ENCODE data around the gene TRIM42. TPM values are rescaled to one million over a fixed set of nuclear protein-coding genes. Genes with fewer than 3 reads are reported as not detected.

Gene TRIM42
- total and polyA plus RNA-seq, 11 donors, result not detected

- Histone ChIP-seq H3K27ac (no peak overlapping the region), H3K4me1 (peaks cover 0 to 5% (median 0%) of the 10 kb centered on the region in 12 donors), H3K27me3 (no peaks in the 10 kb centered on the region), H3K4me3 (no peak overlapping the region), H3K9me3 (no peaks in the 10 kb centered on the region), H3K36me3 (no peaks in the 10 kb centered on the region)
- no peak for DNase-seq
- ATAC-seq, result no peak
- TF ChIP-seq CTCF (IDR thresholded peaks at IDR 0.05) (no peak), POLR2A (IDR thresholded peaks at IDR 0.05) (no peak)
- intact Hi-C loops (cut with DNase I), result loop anchor here in 1 of 10 donors (5.0 kb wide), 1 partner anchor 118 kb away; no protein-coding TSS in a partner anchor
- WGBS, 4 donors, result 80 to 85% (median 83%) methylated on average over 10 of the region's 10 CpGs
Measured at GRCh38 chr3:140715035-140715434, 37.2 kb downstream of the TRIM42 start.

GRCh38 chr3:140717921-140718320 is 40.1 kb downstream of the TRIM42 start:
- no peak for TF ChIP-seq CTCF (IDR thresholded peaks at IDR 0.05)
- no peak for TF ChIP-seq POLR2A (IDR thresholded peaks at IDR 0.05)
- Histone ChIP-seq H3K27ac (peak overlapping the region in 1 of 12 donors; percentile 31), H3K4me3 (no peak overlapping the region), H3K9me3 (no peaks in the 10 kb centered on the region), H3K4me1 (peaks cover 0 to 11% (median 0%) of the 10 kb centered on the region in 12 donors), H3K27me3 (no peaks in the 10 kb centered on the region), H3K36me3 (no peaks in the 10 kb centered on the region)
- DNase-seq (no peak), ATAC-seq (peak in 2 of 4 donors; percentile 16 to 45)
- intact Hi-C loops (cut with DNase I), result loop anchor here in 1 of 10 donors (5.0 kb wide), 1 partner anchor 121 kb away; no protein-coding TSS in a partner anchor
- WGBS, 4 donors, result 64 to 80% (median 66%) methylated on average over 3 of the region's 3 CpGs

- no peak overlapping the region for H3K4me3 ChIP-seq
- peaks cover 0 to 11% (median 0%) of the 10 kb centered on the region in 12 donors for H3K4me1 ChIP-seq
- no peaks in the 10 kb centered on the region for H3K9me3 ChIP-seq
- peak; percentile 50 to 80 (median 64) for ATAC-seq
- no peak for TF ChIP-seq CTCF (IDR thresholded peaks at IDR 0.05)
- TF ChIP-seq POLR2A (IDR thresholded peaks at IDR 0.05), result no peak
- peak overlapping the region in 3 of 12 donors; percentile 12 to 31 (median 27) for H3K27ac ChIP-seq
- intact Hi-C loops (cut with DNase I), result loop anchor here in 1 of 10 donors (5.0 kb wide), 1 partner anchor 123 kb away; no protein-coding TSS in a partner anchor
- H3K27me3 ChIP-seq, result no peaks in the 10 kb centered on the region
- no peaks in the 10 kb centered on the region for H3K36me3 ChIP-seq
- 63 to 73% (median 68%) methylated on average over 5 of the region's 5 CpGs for WGBS, 4 donors
- peak in 1 of 5 donors; percentile 33 for DNase-seq
Measured at GRCh38 chr3:140719841-140720614, 42.2 kb downstream of the TRIM42 start.

- peaks cover 0 to 11% (median 0%) of the 10 kb centered on the region in 12 donors for H3K4me1 ChIP-seq
- no peak overlapping the region for H3K27ac ChIP-seq
- H3K27me3 ChIP-seq, result peaks cover 0 to 3% (median 0%) of the 10 kb centered on the region in 9 donors
- DNase-seq (no peak), ATAC-seq (no peak)
- H3K36me3 ChIP-seq, result no peaks in the 10 kb centered on the region
- WGBS, 4 donors, result 63 to 93% (median 83%) methylated on average over 3 of the region's 3 CpGs
- intact Hi-C loops (cut with DNase I), result no loop called here
- H3K9me3 ChIP-seq, result no peaks in the 10 kb centered on the region
- TF ChIP-seq CTCF (IDR thresholded peaks at IDR 0.05), result no peak
- no peak overlapping the region for H3K4me3 ChIP-seq
Measured at GRCh38 chr3:140723576-140723975, 45.7 kb downstream of the TRIM42 start.

Measured in heart left ventricle (tissue), 16 donors.